NCI-H1417 (cell line): ENCODE data around the gene TBC1D8.

Experiments used
- DNase-seq, 3 experiments: peaks; one replicate each; lab custom pipeline; 2025; lab: John Stamatoyannopoulos, UW

TBC1D8 gene

DNA sequence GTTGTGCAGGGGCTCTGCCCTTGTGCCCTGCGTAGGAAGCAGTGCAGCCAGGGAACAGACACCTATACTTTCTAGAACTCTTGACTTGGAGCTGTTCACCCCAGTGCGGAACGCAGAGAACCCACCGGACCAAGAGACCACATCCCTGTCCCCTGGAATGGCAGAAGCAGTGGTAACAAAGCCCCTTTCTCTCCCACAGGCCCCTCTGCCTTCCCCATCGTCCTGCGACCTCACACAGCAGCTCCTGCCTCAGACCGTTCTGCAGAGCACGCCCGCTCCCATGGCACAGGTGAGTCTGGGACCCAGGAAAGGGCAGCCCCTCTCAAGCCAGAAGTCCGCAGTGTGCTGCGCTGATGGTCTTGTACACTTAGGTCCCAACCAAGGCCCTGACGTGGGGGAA is 173.7 kb downstream of the TBC1D8 start:
- no peak for DNase-seq

DNA sequence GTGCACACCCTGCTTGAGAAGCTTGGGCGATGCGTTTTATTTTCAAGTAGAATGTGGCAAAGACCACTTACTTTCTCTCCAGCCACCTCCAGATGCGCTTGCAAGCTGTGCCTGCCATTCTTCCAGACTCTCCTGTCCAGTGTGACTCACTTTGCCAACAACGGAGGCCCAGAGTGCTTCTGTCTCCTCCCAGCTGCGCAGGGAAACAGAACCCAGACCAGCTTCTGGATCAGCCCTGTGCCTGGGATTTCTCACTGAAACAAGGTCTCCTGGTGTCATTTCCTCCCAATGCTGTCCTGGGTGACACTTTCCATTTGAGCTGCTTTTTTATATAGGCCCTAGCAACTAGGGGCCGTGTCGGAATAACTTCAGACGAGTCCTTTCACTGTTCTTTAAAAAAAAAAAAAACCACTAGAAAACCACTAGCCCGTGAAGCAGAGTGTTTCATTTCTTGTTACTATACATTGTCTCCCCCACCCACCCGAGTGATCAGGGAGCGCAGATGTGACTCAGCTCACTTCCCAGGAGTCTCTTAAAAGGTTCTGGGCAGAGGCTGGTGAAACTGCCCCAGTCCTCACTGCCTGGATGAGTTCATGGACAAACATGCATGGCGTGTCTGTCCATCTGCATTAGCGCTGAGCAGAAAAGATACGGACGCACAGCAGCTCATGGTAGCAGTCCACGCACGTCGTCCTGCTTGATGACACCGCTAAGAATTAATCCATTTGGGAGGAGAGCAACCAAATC is 174.4 kb downstream of the TBC1D8 start:
- peak in 1 of 3 experiments; percentile 50 for DNase-seq

DNA sequence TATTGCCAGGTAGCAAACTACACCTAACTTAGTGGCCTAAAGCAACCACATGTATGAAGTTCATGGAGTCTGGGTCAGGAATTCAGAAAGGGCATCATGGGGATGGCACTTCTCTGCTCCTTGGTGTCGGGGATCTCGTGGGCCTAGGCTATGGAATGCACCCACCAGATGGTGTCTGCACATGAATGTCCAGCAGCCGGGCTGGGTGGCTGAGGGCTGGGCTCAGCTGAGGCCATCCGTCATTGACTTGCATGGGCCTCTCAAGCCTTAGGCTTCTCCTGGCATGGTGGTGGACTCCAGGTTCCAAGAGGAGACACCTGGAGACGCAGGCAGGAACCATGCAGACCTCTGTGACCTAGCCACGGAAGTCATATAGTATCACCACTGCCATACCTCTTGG is 175.1 kb downstream of the TBC1D8 start:
- no peak for DNase-seq

DNA sequence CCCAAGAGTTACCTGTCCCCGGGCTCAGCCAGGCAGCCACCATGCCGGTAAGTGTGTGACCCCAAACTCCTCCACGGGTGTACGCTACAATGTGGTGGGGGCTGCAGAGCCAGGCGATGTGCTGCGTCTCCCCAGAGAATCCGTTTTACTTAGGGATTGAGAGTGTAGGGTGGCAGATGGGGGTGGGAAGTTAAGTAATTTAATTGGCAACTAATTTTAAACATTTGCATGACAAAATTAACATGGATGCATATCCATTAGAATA is 175.7 kb downstream of the TBC1D8 start:
- no peak for DNase-seq

DNA sequence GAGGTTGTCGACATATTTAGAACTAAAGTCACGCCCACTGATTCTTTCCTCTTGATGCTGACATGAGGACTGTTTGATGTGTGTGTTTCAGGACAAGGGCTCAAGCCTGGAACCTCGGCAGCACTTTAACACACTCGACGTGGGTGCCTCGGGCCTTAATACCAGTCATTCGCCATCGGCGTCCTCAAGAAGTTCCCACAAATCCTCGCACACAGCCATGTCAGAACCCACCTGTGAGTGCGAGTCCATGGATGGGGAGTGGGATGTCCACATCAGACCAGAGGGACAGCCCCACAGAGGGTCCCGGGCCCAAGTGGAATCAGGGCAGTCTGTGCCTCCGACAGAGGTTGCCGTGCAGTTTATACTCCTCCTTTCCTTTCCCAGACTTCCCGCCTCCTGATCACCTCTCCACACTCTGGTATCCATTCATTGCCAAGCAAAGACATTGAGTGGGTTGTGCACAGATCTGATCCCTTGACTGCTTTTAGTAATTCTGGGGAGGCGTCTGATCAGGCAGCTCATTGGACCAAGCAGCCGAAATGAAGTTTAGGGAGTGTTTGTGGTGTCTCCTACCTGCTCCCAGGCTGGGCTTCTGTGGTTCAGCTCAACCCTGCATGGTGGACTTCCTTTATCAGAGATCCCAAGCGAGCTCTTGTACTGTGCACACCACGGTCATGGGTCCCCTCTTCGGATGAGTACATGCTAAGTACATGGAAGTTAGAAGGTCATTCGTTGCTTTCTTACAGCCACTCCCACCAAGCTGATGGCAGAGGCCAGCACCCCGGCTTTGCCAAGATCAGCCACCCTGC is 176.3 kb downstream of the TBC1D8 start:
- DNase-seq: no peak

DNA sequence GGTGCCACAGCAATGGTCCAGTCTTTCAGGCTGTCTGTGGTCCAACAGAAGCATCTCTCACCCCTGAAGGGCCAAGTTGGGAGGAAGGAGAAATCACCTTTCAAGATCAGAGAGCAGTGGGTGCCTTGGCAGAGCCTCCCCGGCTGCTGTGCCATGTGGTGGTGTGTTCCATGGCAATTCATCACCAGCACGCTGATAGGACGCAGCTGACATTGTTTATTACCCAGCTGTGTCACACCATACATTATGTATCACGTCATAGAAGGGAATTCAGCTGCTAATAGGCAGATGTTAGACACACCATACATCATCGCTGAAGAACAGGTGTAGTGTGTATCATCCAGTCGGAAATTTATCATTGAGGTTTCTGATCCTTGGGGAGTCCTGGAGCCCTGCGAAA is 178.7 kb downstream of the TBC1D8 start:
- peak in 1 of 3 experiments; percentile 10 for DNase-seq

DNA sequence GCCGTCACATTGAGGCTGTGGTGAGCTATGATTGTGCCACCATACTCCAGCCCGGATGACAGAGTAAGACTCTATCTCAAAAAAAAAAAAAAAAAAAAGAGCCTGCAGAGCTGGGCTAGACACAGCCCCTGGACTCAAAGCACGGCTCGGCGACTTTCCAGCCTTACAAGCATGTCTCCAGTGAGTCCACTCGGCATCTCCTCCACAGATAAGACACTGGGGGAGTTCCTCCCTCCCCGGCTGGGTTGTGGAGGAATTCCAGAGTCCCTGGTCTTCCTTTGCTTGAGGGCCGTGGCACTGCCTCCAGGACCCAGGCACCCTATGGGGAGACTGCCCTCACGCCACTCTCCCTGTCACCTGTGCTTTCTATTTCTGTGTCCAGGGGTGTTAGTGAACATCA is 180.0 kb downstream of the TBC1D8 start:
- no peak for DNase-seq

GRCh38 chr2:100969998-100970397 is 181.2 kb downstream of the TBC1D8 start:
- DNase-seq: no peak

- no peak for DNase-seq
These were observed 182.7 kb downstream of the TBC1D8 start for GRCh38 chr2:100968146-100969145.

DNA sequence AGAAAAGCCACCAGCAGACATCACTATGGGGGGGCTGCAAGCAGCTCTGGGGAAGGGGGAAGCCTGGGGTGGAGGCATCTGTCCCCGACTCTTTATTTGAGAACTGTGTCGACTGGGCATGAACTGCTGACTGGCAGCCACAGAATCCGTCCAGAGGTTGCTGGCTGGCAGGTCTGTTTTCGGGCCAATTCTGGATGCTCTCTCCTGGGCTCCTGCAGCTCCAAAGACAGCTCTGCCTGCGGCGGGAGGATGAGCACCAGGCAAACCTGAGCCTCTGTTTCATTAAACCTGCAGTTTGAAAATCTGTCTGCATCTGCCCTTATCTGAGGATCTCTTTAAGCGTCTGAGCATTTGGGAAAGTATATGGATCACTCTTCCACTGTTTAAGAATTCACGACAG is 183.5 kb downstream of the TBC1D8 start:
- DNase-seq: no peak

- DNase-seq: no peak
These were observed 185.6 kb downstream of the TBC1D8 start for GRCh38 chr2:100965596-100965995.

DNA sequence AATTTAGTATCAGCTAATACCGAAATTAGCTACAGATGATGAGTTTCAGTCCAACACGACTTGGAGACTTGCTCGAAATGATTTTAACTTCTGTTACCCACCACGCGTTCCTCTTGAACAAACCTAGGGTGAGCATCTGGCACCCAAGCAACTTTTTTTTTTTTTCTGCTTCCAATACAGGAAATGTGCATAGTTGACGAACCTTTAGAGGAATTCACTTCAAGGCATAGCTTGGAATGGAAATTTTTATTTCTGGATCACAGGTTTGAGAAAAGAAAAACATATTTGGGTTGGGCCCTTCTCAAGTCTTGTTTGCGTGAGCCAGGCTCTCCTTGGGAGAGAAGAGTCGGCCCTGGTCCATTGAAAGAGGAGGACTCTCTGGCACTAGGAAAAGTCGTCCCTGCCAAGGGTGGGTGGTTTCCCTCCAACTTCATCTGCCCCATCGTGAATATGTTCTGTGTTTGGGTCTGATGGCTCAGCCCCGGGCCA is 186.5 kb downstream of the TBC1D8 start:
- no peak for DNase-seq

DNA sequence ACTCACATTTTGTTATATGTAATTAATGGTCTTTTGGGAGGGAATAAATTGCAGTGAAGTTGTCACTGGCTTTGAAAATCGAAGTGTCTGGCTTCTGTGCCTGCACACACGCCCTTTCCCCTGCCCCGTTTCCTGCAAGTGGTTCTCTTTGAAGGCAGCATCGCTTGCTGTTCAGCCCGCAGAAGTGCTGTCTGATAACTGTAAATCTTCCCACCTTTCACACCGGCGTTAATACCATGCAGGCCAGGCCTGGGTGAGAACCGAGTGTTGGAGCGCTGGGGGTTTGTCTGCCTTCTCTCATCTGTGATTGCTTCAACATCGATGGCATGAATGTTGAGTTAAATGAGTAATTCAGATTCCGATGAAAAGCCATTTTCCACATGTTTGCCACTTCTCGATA is 187.0 kb downstream of the TBC1D8 start:
- no peak for DNase-seq

GRCh38 chr2:100963026-100963375 is 188.2 kb downstream of the TBC1D8 start:
- no peak for DNase-seq

GRCh38 chr2:100962366-100963025 is 188.7 kb downstream of the TBC1D8 start:
- no peak for DNase-seq

DNA sequence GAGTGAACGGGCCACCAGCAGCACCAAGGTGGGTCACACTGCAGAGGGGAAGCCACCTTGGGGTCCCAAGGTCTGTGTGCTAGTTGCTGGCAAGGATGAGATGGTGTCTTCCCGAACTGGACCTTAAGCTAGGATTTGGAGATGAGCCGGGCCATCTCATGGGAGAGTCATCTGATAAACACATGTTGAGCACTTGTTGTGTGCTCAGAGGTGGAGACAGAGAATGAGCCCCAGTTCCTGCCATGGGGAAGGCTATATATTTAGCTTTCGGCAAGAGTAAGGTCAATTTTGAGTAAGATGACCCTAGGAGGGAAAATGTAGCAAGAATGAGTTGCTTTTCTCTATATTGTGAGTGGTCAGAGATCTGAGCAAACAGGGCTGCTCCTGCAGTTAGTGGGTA is 190.5 kb downstream of the TBC1D8 start:
- no peak for DNase-seq

DNA sequence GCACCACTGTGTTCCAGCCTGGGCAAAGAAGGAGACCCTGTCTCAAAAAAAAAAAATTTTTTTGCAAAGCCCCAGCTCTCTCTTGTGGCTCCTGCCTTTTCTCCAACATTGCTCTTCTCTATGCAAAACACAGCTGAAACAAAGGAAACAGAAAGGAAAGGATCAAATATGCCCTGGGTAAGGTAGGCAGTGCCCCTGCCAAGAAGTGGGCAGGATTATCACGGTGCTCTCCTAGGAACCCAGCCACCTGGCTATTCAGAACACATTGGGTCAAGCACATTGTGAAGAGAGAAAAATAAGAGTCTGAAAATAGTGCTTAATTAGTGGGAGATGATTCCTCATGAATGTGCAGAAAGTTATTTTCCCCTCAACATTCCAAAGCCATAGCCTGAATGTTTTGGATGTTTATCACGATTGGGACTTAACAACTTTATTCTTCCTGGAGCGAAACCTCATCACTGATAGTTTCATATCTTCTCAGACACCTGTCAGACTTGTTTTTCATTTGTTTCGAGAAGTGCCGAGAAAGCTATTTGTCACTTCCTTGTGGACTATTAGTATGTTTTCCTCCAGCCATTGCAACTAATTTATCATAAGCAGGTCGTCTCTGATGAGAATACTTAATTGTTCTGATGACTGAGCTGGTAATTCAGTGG is 191.8 kb downstream of the TBC1D8 start:
- DNase-seq: no peak

- DNase-seq: no peak
These were observed 193.1 kb downstream of the TBC1D8 start for GRCh38 chr2:100957996-100958653.
